Fibroblast of lung (primary cell): Measurements from ENCODE around the gene PFDN1. TPM values are rescaled to one million over a fixed set of nuclear protein-coding genes. Genes with fewer than 3 reads are reported as not detected.

Source experiments
- DNase-seq, 2 donors: peaks; one replicate each; pipeline versions ENCODE4 v3.0.0 to v3.0.0-alpha.2; 2010; ENCODE audit warnings: low read depth in 2 of 2
- H2AFZ ChIP-seq: 2 replicates; pipeline ENCODE4 v1.5.1; 2012; ENCODE audit warnings: low read length, control low read depth, inconsistent platforms
- H3K27ac ChIP-seq: 2 replicates; pipeline ENCODE4 v1.5.1; 2011; ENCODE audit warnings: low read length, control low read depth; ENCODE audit not compliant: insufficient read depth
- H3K27me3 ChIP-seq: 2 replicates; pipeline ENCODE4 v1.5.1; 2011; ENCODE audit warnings: mild to moderate bottlenecking, low read length; ENCODE audit not compliant: control insufficient read depth, insufficient read depth
- H3K36me3 ChIP-seq: 2 replicates; pipeline ENCODE4 v1.5.1; 2011; ENCODE audit warnings: low read length; ENCODE audit not compliant: control insufficient read depth, insufficient read depth
- H3K4me1 ChIP-seq: 2 replicates; pipeline ENCODE4 v1.5.1; 2011; ENCODE audit warnings: low read length; ENCODE audit not compliant: control insufficient read depth, insufficient read depth; ENCODE audit errors: extremely low read depth
- H3K4me2 ChIP-seq: 2 replicates; pipeline ENCODE4 v1.5.1; 2011; ENCODE audit warnings: low read length, control low read depth; ENCODE audit not compliant: insufficient read depth; ENCODE audit errors: extremely low read depth
- H3K4me3 ChIP-seq, 4 experiments: fragments of 200-600 bp in 1 of 4; sonication (generic) in 1 of 4; replicated peaks in 1 of 4; 2 replicates each; pipeline ENCODE4 v1.5.1; 2011 to 2016; ENCODE audit warnings: low read length in 4 of 4, low read depth in 3 of 4, mild to moderate bottlenecking in 3 of 4, control low read depth in 2 of 4, inconsistent platforms in 1 of 4, mixed read lengths in 1 of 4; ENCODE audit not compliant: insufficient read depth in 1 of 4; ENCODE audit errors: control extremely low read depth in 1 of 4
- H3K79me2 ChIP-seq: 2 replicates; pipeline ENCODE4 v1.5.1; 2012; ENCODE audit warnings: mild to moderate bottlenecking, low read length, inconsistent platforms; ENCODE audit not compliant: control insufficient read depth, insufficient read depth
- H3K9ac ChIP-seq: 2 replicates; pipeline ENCODE4 v1.5.1; 2011; ENCODE audit warnings: mild to moderate bottlenecking, low read length, control low read depth; ENCODE audit not compliant: insufficient read depth
- H3K9me3 ChIP-seq: 2 replicates; pipeline ENCODE4 v1.5.1; 2012; ENCODE audit warnings: low read depth, low read length; ENCODE audit not compliant: control insufficient read depth, insufficient read depth
- H4K20me1 ChIP-seq: 2 replicates; pipeline ENCODE4 v1.5.1; 2011; ENCODE audit warnings: low read length; ENCODE audit not compliant: control insufficient read depth, insufficient read depth; ENCODE audit errors: extremely low read depth
- EZH2 ChIP-seq: IDR thresholded peaks from 2 replicates; pipeline ENCODE4 v1.5.1; 2012; ENCODE audit warnings: low read length, control low read depth, mild to moderate bottlenecking; ENCODE audit errors: missing control alignments
- polyA plus RNA-seq, 2 donors: library from polyadenylated mRNA; depleted of rRNA in 1 of 2; stranded (reverse) in 1 of 2; unstranded in 1 of 2; fragments of >200 nt; gene quantifications; 2 replicates each; pipeline ENCODE4 v1.2.1, GENCODE V29; 2011 to 2012; ENCODE audit warnings: missing spikeins in 1 of 2
- total RNA-seq: library from RNA; depleted of rRNA; stranded (reverse); fragments of >200 nt; gene quantifications from 2 replicates; pipeline ENCODE4 v1.2.1, GENCODE V29; 2014
- TF ChIP-seq, protein P1 (sequence below), 2 donors: IDR thresholded peaks in 1 of 2; conservative IDR thresholded peaks in 1 of 2; 1 replicate in 1 of 2; 2 replicates in 1 of 2; pipeline ENCODE4 v1.5.1; 2011 to 2012; ENCODE audit warnings: low read length in 2 of 2, control low read depth in 1 of 2, inconsistent platforms in 1 of 2, low read depth in 1 of 2, mild to moderate bottlenecking in 1 of 2

Gene PFDN1
- total and polyA plus RNA-seq, 2 donors (not counting 1 experiment from before 2014, with no cell fraction given), result 35.5 to 140 TPM

DNA sequence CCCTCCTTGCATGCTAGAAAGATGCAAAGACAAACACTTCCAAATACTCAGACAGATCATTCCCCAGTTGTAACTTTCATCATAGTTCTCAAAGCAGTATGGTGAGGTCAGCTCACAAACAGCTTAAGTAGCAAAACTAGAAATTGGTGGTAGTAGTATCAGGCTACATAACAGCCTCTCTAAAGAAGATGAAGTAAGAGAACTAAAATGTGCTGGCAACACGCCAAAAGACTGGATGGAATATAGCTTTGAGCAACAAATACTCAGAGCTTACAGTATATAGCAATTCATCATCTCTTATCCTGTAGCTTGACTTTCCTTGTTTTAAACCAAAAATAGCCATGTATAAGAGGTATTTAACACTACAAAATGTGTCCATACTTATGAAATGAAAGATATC, 7.5 kb downstream of the PFDN1 start:
- peak; percentile 96 to 98 for DNase-seq

DNA sequence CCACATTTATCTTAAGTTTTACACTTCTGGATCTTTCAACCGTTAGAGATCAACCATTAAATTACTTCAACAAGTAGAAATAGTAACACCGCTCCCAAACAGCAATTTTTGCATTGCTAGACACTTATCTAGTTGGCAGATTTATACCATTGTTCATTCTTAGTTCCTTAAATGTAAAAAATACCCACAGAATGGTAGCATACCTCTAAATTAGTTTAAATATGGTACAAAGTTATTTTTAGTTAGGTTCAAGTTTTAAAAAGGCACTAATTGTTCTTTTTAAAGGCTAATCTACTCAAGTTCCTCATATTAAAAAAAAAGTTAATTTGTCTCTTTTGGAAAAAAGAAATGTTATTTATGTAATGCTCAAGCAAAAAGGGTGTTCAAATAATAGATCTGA, 8.1 kb downstream of the PFDN1 start:
- H3K9me3 ChIP-seq, result no peaks in the 10 kb centered on the region
- H3K9ac ChIP-seq, result no peak overlapping the region
- no peak for DNase-seq
- no peak overlapping the region for H3K4me3 ChIP-seq
- no peaks in the 10 kb centered on the region for H3K27me3 ChIP-seq
- no peaks in the 10 kb centered on the region for H4K20me1 ChIP-seq
- TF ChIP-seq EZH2, result no peak
- TF ChIP-seq, protein P1, sequence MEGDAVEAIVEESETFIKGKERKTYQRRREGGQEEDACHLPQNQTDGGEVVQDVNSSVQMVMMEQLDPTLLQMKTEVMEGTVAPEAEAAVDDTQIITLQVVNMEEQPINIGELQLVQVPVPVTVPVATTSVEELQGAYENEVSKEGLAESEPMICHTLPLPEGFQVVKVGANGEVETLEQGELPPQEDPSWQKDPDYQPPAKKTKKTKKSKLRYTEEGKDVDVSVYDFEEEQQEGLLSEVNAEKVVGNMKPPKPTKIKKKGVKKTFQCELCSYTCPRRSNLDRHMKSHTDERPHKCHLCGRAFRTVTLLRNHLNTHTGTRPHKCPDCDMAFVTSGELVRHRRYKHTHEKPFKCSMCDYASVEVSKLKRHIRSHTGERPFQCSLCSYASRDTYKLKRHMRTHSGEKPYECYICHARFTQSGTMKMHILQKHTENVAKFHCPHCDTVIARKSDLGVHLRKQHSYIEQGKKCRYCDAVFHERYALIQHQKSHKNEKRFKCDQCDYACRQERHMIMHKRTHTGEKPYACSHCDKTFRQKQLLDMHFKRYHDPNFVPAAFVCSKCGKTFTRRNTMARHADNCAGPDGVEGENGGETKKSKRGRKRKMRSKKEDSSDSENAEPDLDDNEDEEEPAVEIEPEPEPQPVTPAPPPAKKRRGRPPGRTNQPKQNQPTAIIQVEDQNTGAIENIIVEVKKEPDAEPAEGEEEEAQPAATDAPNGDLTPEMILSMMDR (conservative IDR thresholded peaks at IDR 0.05 in 1 of 2, IDR thresholded peaks at IDR 0.05 in 1 of 2; ENCODE audit: low read depth in 1 of 2, low read length in 2 of 2), result no peak
- peak overlapping the region; percentile 11 for H3K27ac ChIP-seq
- peaks cover 45% of the 10 kb centered on the region for H3K79me2 ChIP-seq
- H3K4me1 ChIP-seq, result peaks cover 17% of the 10 kb centered on the region
- H2AFZ ChIP-seq, result no peak overlapping the region
- H3K36me3 ChIP-seq, result no peaks in the 10 kb centered on the region
- no peak overlapping the region for H3K4me2 ChIP-seq

More for the DNA sequence above, 7.5 kb downstream of the PFDN1 start:
- peaks cover 44% of the 10 kb centered on the region for H3K79me2 ChIP-seq
- peak overlapping the region; percentile 30 for H3K4me2 ChIP-seq
- peaks cover 18% of the 10 kb centered on the region for H3K4me1 ChIP-seq
- H3K27me3 ChIP-seq, result no peaks in the 10 kb centered on the region
- no peak overlapping the region for H3K27ac ChIP-seq
- H2AFZ ChIP-seq, result no peak overlapping the region
- no peaks in the 10 kb centered on the region for H4K20me1 ChIP-seq
- H3K9ac ChIP-seq, result no peak overlapping the region
- no peak overlapping the region for H3K4me3 ChIP-seq
- peaks cover 1% of the 10 kb centered on the region for H3K36me3 ChIP-seq
- H3K9me3 ChIP-seq, result no peaks in the 10 kb centered on the region
- TF ChIP-seq, protein P1 (conservative IDR thresholded peaks at IDR 0.05 in 1 of 2, IDR thresholded peaks at IDR 0.05 in 1 of 2; ENCODE audit: low read depth in 1 of 2, low read length in 2 of 2), result no peak
- TF ChIP-seq EZH2, result no peak

DNA sequence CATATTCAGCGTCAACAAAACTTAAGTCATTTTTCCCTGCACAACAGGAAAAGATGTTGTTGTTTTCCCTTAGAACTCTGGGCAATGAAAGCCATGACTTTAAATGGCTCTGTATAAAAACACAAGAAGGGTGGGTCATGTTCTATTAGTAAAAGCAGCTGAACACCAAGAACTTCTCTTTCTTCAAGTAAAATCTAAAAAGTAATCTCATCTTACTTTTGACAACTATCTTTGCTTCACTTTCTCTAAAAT, 9.1 kb downstream of the PFDN1 start:
- H3K4me2 ChIP-seq, result no peak overlapping the region

More for the DNA sequence above, 9.1 kb downstream of the PFDN1 start:
- no peak overlapping the region for H3K9ac ChIP-seq
- no peaks in the 10 kb centered on the region for H3K9me3 ChIP-seq
- TF ChIP-seq, protein P1 (conservative IDR thresholded peaks at IDR 0.05 in 1 of 2, IDR thresholded peaks at IDR 0.05 in 1 of 2; ENCODE audit: low read depth in 1 of 2, low read length in 2 of 2), result no peak
- TF ChIP-seq EZH2, result no peak
- H3K27me3 ChIP-seq, result no peaks in the 10 kb centered on the region
- H3K36me3 ChIP-seq, result no peaks in the 10 kb centered on the region
- no peaks in the 10 kb centered on the region for H4K20me1 ChIP-seq
- no peak overlapping the region for H3K4me3 ChIP-seq
- DNase-seq, result no peak
- no peak overlapping the region for H3K27ac ChIP-seq
- no peak overlapping the region for H2AFZ ChIP-seq
- peaks cover 54% of the 10 kb centered on the region for H3K79me2 ChIP-seq
- H3K4me1 ChIP-seq, result peaks cover 12% of the 10 kb centered on the region
